ES-I3 (cell line): ENCODE data around the gene FLNA.
"Not testable (repeated sequence)": the region's sequence is repeated elsewhere in the genome, so short reads cannot be mapped to it uniquely, and the experiment has no call there.

Experiments used
- H3K36me3 ChIP-seq: 2 replicates; pipeline ENCODE4 v1.6.1; 2013; ENCODE audit warnings: mild to moderate bottlenecking, low read length, control low read depth, moderate library complexity; ENCODE audit not compliant: insufficient read depth
- H3K4me1 ChIP-seq: 2 replicates; pipeline ENCODE4 v1.6.1; 2013; ENCODE audit warnings: mild to moderate bottlenecking, control low read depth, low read length; ENCODE audit not compliant: insufficient read depth
- H3K9ac ChIP-seq: 2 replicates; pipeline ENCODE4 v1.6.1; 2013; ENCODE audit warnings: low read depth, mild to moderate bottlenecking, low read length, moderate library complexity
- H3K9me3 ChIP-seq: 2 replicates; pipeline ENCODE4 v1.6.1; 2013; ENCODE audit warnings: mild to moderate bottlenecking, low read length, moderate library complexity; ENCODE audit not compliant: control insufficient read depth, insufficient read depth

FLNA gene

GRCh38 chrX:154352012-154352401 lies 22.4 kb downstream of the FLNA start:
- Histone ChIP-seq H3K4me1 (peaks cover 3% of the 10 kb centered on the region; the same call in 1 of the 2 replicates), H3K9ac (no peak overlapping the region), H3K9me3 (no peaks in the 10 kb centered on the region), H3K36me3 (peaks cover 49% of the 10 kb centered on the region)

GRCh38 chrX:154351183-154352011 lies 23.0 kb downstream of the FLNA start:
- H3K9me3 ChIP-seq, result no peaks in the 10 kb centered on the region
- no peak overlapping the region for H3K9ac ChIP-seq
- peaks cover 43% of the 10 kb centered on the region for H3K36me3 ChIP-seq
- peaks cover 3% of the 10 kb centered on the region; the same call in 1 of the 2 replicates for H3K4me1 ChIP-seq

GRCh38 chrX:154350429-154351182 lies 23.8 kb downstream of the FLNA start:
- Histone ChIP-seq H3K4me1 (peaks cover 3% of the 10 kb centered on the region; the same call in 1 of the 2 replicates), H3K9ac (no peak overlapping the region), H3K9me3 (no peaks in the 10 kb centered on the region), H3K36me3 (peaks cover 37% of the 10 kb centered on the region)

GRCh38 chrX:154349979-154350378 lies 24.5 kb downstream of the FLNA start:
- Histone ChIP-seq H3K36me3 (peaks cover 36% of the 10 kb centered on the region), H3K4me1 (peaks cover 3% of the 10 kb centered on the region; the same call in 1 of the 2 replicates), H3K9me3 (no peaks in the 10 kb centered on the region), H3K9ac (no peak overlapping the region)

- Histone ChIP-seq H3K9ac (no peak overlapping the region), H3K4me1 (peaks cover 3% of the 10 kb centered on the region; the same call in 1 of the 2 replicates), H3K9me3 (no peaks in the 10 kb centered on the region), H3K36me3 (peaks cover 36% of the 10 kb centered on the region)
These were observed 25.0 kb downstream of the FLNA start for GRCh38 chrX:154349359-154349935.

- H3K36me3 ChIP-seq, result peaks cover 30% of the 10 kb centered on the region
- no peaks in the 10 kb centered on the region for H3K9me3 ChIP-seq
- H3K9ac ChIP-seq, result no peak overlapping the region
- peaks cover 3% of the 10 kb centered on the region; the same call in 1 of the 2 replicates for H3K4me1 ChIP-seq
These were observed 25.6 kb downstream of the FLNA start for GRCh38 chrX:154348646-154349358.

- Histone ChIP-seq H3K36me3 (peaks cover 24% of the 10 kb centered on the region), H3K4me1 (peaks cover 3% of the 10 kb centered on the region; the same call in 1 of the 2 replicates), H3K9me3 (no peaks in the 10 kb centered on the region), H3K9ac (no peak overlapping the region)
These were observed 26.3 kb downstream of the FLNA start for GRCh38 chrX:154348114-154348531.

- not testable (repeated sequence) for H3K9me3 ChIP-seq, H3K4me1 ChIP-seq, H3K9ac ChIP-seq, H3K36me3 ChIP-seq
These were observed 30.8 kb downstream of the FLNA start for GRCh38 chrX:154343620-154344019.

- not testable (repeated sequence) for H3K9ac ChIP-seq, H3K36me3 ChIP-seq, H3K9me3 ChIP-seq, H3K4me1 ChIP-seq
These were observed 31.4 kb downstream of the FLNA start for GRCh38 chrX:154343063-154343462.

- H3K9me3 ChIP-seq, H3K36me3 ChIP-seq, H3K9ac ChIP-seq, H3K4me1 ChIP-seq: not testable (repeated sequence)
These were observed 32.8 kb downstream of the FLNA start for GRCh38 chrX:154341399-154342298.

- H3K9me3 ChIP-seq, result no peaks in the 10 kb centered on the region
- no peaks in the 10 kb centered on the region for H3K36me3 ChIP-seq
- no peak overlapping the region for H3K9ac ChIP-seq
- no peaks in the 10 kb centered on the region for H3K4me1 ChIP-seq
These were observed 39.9 kb downstream of the FLNA start for GRCh38 chrX:154334496-154334895.

- no peaks in the 10 kb centered on the region for H3K9me3 ChIP-seq
- H3K9ac ChIP-seq, result no peak overlapping the region
- H3K4me1 ChIP-seq, result no peaks in the 10 kb centered on the region
- no peaks in the 10 kb centered on the region for H3K36me3 ChIP-seq
These were observed 40.6 kb downstream of the FLNA start for GRCh38 chrX:154333837-154334271.

GRCh38 chrX:154333116-154333515 lies 41.3 kb downstream of the FLNA start:
- Histone ChIP-seq H3K9ac (no peak overlapping the region), H3K36me3 (no peaks in the 10 kb centered on the region), H3K4me1 (no peaks in the 10 kb centered on the region), H3K9me3 (no peaks in the 10 kb centered on the region)
